Lower leg skin (tissue), 4 donors: ENCODE measurements around the gene CCND2. TPM values are rescaled to one million over a fixed set of nuclear protein-coding genes. Genes with fewer than 3 reads are reported as not detected.

Experiments
- DNase-seq, 2 donors: peaks; one replicate each; pipeline ENCODE4 v3.0.0-alpha.2; 2019; ENCODE audit warnings: low spot score in 2 of 2
- H3K4me3 ChIP-seq: fragments of 200-600 bp; sonication (generic); 2 replicates; pipeline ENCODE4 v1.5.1; 2017; ENCODE audit warnings: mild to moderate bottlenecking, low read depth; ENCODE audit not compliant: poor library complexity, severe bottlenecking
- CTCF ChIP-seq, 3 donors: fragments of 450-650 bp; IDR thresholded peaks; one replicate each; pipeline ENCODE4 v1.5.1; 2016; ENCODE audit warnings: antibody characterized with exemption in 3 of 3, mild to moderate bottlenecking in 3 of 3, moderate library complexity in 2 of 3
- POLR2A ChIP-seq, 2 donors: fragments of 450-650 bp; IDR thresholded peaks; one replicate each; pipeline ENCODE4 v1.6.1; 2016 to 2017; ENCODE audit warnings: antibody characterized with exemption in 2 of 2, mild to moderate bottlenecking in 1 of 2, moderate library complexity in 1 of 2
- WGBS, 2 donors: methylation state at CpG; one replicate each; pipeline ENCODE4 v1.1.5; 2018; 5-methylcytosine and 5-hydroxymethylcytosine counted together
- intact Hi-C: fragments of 100-400 bp; cut with DNase I; formaldehyde crosslinking; loops from one replicate; pipeline ENCODE4 v1.15.0; 2023; ENCODE audit warnings: low total_unique reads
- total RNA-seq, 4 donors: library from RNA; depleted of rRNA; stranded (reverse); fragments of >200 nt; gene quantifications; one replicate each; pipeline ENCODE4 v1.1.0, GENCODE V29; 2016

CCND2 gene
- total RNA-seq, 4 donors from 2014 or later: 14.5 to 29.5 (median 26.6) TPM

GRCh38 chr12:4275870-4276301 lies 2.3 kb downstream of the CCND2 start:
- WGBS, 2 donors: 39 to 42% methylated on average over 14 of the region's 14 CpGs
- intact Hi-C loops: loop anchor here (10.0 kb wide), 2 partner anchors 281 to 501 kb away; no protein-coding TSS in a partner anchor

DNA sequence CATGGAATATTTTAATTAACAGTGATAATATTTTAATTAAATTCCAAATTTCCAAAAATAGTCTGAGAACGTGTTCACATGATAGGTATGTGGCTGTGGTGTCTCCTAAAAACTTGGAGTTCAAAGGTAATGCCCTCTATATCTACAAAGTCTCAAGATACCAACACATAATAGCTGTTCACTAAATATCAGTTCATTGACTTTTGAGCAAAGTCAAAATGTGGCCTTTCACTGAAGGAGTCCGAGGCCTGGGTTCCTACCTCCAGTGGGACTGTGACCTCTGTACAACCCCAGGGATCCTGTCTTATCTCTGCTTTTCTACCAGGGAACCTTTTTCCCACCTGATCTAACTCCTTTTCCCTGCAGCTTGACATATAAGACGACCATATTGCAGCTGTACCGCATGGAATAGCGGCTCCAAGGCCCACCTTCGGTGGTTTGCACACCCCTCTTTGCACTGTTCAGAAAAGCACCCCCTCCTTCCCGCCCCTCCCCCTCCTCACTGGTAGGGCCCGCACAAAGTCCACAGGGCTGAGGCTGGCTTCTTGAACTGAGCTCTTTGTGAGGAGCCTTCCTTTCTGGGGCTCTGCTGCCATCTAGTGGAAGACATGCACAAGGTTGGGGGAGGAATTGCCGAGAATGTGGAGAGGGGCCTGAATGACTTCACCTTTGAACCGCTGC lies 3.1 kb downstream of the CCND2 start:
- TF ChIP-seq POLR2A (IDR thresholded peaks at IDR 0.05): no peak
- TF ChIP-seq CTCF (IDR thresholded peaks at IDR 0.05): peak in 1 of 3 donors; percentile 39
- no peak overlapping the region for H3K4me3 ChIP-seq
- peak; percentile 79 to 96 for DNase-seq
- intact Hi-C loops: loop anchor here (10.0 kb wide), 2 partner anchors 282 to 502 kb away; no protein-coding TSS in a partner anchor
- 5 to 7% methylated on average over 10 of the region's 10 CpGs for WGBS, 2 donors

More at GRCh38 chr12:4275870-4276301, 2.3 kb downstream of the CCND2 start:
- TF ChIP-seq POLR2A (IDR thresholded peaks at IDR 0.05) (no peak), CTCF (IDR thresholded peaks at IDR 0.05) (no peak)
- no peak for DNase-seq
- H3K4me3 ChIP-seq: no peak overlapping the region

DNA sequence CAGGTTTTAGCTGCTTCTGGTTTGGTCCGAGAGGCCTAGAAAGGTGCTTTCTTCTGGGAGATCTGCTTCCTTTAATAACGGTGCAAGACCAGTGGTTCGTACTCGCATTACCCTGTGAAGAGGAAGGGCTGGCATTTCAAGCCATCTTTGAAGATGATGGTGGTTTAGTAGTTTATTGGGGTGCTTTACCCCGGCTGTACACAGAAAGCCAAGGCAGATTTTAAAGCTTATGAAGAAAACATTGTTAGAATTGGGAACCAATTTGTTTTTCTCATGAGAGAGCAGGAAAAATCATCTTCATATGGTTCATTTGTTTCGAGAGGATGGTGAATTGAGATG lies 3.6 kb downstream of the CCND2 start:
- 26 to 30% methylated on average over 6 of the region's 6 CpGs for WGBS, 2 donors
- H3K4me3 ChIP-seq: no peak overlapping the region
- intact Hi-C loops: loop anchor here (10.0 kb wide), 2 partner anchors 282 to 502 kb away; no protein-coding TSS in a partner anchor
- no peak for DNase-seq
- TF ChIP-seq CTCF (IDR thresholded peaks at IDR 0.05) (no peak), POLR2A (IDR thresholded peaks at IDR 0.05) (no peak)

DNA sequence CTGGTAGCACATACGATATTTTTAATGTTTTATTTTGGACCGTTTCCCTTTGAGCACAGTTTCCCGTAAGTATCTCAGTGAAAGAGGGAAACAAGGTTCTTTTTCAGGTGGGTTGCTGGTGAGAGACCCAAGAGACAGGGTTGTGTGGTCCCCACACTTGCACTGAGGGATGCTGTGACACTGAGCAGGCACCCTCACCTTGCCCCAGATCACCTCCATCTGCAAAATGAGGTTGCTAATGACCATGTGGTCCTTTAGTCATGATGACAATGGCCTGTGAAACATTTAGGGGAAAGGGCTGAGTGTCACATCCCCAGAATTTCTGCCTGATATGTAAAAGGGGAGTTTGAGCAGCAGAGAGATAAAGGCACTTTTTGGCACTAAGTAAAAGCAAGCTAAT lies 4.3 kb downstream of the CCND2 start:
- WGBS, 2 donors: 67 to 85% methylated on average over 3 of the region's 3 CpGs
- DNase-seq: no peak
- intact Hi-C loops: loop anchor here (10.0 kb wide), 2 partner anchors 283 to 503 kb away; no protein-coding TSS in a partner anchor
- no peak overlapping the region for H3K4me3 ChIP-seq
- TF ChIP-seq POLR2A (IDR thresholded peaks at IDR 0.05) (no peak), CTCF (IDR thresholded peaks at IDR 0.05) (no peak)

DNA sequence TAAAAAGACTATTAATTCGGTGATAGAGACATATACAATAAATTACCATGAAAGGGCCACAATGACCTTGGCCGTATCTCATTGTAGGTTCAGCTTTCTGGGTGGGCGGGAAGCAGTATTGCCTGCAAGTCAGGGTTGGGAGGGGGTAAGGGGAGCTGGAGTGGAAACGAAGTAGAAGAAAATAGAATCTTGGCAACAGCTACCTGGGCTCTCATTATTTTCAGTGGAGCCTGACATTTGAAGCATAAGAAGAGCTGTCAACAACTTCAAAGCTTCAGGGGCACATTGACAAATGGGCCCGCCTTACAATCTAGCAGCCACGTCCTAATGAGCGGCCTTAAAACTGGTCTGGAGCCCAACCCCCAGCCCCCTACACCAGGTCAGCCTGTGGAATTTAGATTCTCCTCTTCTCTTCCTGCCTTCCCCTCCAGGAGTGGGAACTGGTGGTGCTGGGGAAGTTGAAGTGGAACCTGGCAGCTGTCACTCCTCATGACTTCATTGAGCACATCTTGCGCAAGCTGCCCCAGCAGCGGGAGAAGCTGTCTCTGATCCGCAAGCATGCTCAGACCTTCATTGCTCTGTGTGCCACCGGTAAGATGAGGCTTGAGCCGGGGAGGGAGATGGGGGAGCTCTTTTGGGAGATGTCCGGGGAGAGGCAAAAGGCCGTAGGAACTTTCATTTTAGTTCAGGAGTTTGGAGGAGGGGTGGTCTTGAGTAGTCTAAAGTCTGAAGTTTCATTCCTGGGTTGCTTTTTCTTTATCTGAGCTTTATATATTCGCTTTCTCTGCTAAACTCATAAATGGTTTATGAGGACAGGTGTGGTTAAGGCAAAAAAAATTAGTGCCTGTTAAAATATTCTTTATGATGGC lies 5.0 kb downstream of the CCND2 start:
- no peak overlapping the region for H3K4me3 ChIP-seq
- WGBS, 2 donors: 60 to 62% methylated on average over 15 of the region's 15 CpGs
- TF ChIP-seq CTCF (IDR thresholded peaks at IDR 0.05) (no peak), POLR2A (IDR thresholded peaks at IDR 0.05) (no peak)
- DNase-seq: no peak
- intact Hi-C loops: loop anchor here (10.0 kb wide), 2 partner anchors 284 to 504 kb away; no protein-coding TSS in a partner anchor
